RWPE2 (cell line): Measurements from ENCODE around the gene DUSP6.

Experiments used
- ATAC-seq: fragments of 200-7000 bp; cut with Tn5 transposase; 3 replicates; pipeline ENCODE4 v1.9.1; 2021; ENCODE audit warnings: low read depth
- DNase-seq: peaks from one replicate; pipeline ENCODE4 v3.0.0-alpha.2; 2020; ENCODE audit warnings: low spot score
- H3K27ac ChIP-seq: fragments of 450-650 bp; 2 replicates; pipeline ENCODE4 v1.5.1; 2017; ENCODE audit warnings: mild to moderate bottlenecking; ENCODE audit not compliant: poor library complexity, severe bottlenecking
- H3K27me3 ChIP-seq: fragments of 250-450 bp; sonication (Bioruptor Pico); 2 replicates; pipeline ENCODE4 v1.5.1; 2021; ENCODE audit warnings: mild to moderate bottlenecking, moderate library complexity; ENCODE audit not compliant: insufficient read depth, poor library complexity, severe bottlenecking
- H3K36me3 ChIP-seq: fragments of 250-450 bp; sonication (Bioruptor Pico); 2 replicates; pipeline ENCODE4 v1.5.1; 2020; ENCODE audit warnings: low read depth, mild to moderate bottlenecking, moderate library complexity
- H3K4me1 ChIP-seq: fragments of 250-450 bp; sonication (Bioruptor Pico); 2 replicates; pipeline ENCODE4 v1.5.1; 2021; ENCODE audit warnings: mild to moderate bottlenecking, moderate library complexity; ENCODE audit not compliant: insufficient read depth, poor library complexity, severe bottlenecking
- H3K4me3 ChIP-seq: fragments of 250-450 bp; sonication (Bioruptor Pico); 2 replicates; pipeline ENCODE4 v1.5.1; 2021; ENCODE audit warnings: mild to moderate bottlenecking, moderate library complexity; ENCODE audit not compliant: severe bottlenecking
- H3K9me3 ChIP-seq: fragments of 250-450 bp; sonication (Bioruptor Pico); 2 replicates; pipeline ENCODE4 v1.5.1; 2021; ENCODE audit warnings: mild to moderate bottlenecking, moderate library complexity; ENCODE audit not compliant: severe bottlenecking
- TF ChIP-seq, protein P1 (sequence below): fragments of 450-650 bp; IDR thresholded peaks from one replicate; pipeline ENCODE4 v1.5.1; 2017; ENCODE audit warnings: mild to moderate bottlenecking, moderate library complexity; ENCODE audit not compliant: poor library complexity, severe bottlenecking

DUSP6 gene

DNA sequence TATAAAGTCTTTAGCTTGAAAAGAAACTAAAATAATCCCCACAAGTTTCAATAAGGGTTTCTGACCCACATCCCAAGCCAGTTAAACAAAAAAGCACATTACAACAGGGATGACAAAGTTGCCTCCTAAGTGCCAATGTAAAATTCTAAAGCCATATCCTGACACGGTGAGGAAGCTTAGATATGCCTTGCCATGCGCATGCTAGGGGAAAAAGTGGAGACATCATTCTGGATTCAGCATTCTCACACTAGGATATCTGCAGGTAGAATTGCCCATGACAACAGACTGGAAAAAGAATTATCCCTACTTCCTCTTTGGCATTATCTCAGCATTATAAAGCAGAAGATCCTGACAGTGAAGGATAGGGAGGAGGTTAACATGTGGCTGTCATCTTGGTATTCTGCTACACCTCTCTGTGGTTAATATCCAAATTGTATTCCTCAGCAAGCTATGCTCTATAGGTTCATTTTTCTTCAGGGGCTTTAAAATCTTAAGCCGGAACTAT, 4.9 kb downstream of the DUSP6 start:
- H3K4me1 ChIP-seq, result peaks cover 24% of the 10 kb centered on the region
- no peak overlapping the region for H3K4me3 ChIP-seq
- H3K9me3 ChIP-seq, result no peaks in the 10 kb centered on the region
- H3K27ac ChIP-seq, result peak overlapping the region; percentile 99
- H3K36me3 ChIP-seq, result peaks cover 51% of the 10 kb centered on the region
- TF ChIP-seq, protein P1, sequence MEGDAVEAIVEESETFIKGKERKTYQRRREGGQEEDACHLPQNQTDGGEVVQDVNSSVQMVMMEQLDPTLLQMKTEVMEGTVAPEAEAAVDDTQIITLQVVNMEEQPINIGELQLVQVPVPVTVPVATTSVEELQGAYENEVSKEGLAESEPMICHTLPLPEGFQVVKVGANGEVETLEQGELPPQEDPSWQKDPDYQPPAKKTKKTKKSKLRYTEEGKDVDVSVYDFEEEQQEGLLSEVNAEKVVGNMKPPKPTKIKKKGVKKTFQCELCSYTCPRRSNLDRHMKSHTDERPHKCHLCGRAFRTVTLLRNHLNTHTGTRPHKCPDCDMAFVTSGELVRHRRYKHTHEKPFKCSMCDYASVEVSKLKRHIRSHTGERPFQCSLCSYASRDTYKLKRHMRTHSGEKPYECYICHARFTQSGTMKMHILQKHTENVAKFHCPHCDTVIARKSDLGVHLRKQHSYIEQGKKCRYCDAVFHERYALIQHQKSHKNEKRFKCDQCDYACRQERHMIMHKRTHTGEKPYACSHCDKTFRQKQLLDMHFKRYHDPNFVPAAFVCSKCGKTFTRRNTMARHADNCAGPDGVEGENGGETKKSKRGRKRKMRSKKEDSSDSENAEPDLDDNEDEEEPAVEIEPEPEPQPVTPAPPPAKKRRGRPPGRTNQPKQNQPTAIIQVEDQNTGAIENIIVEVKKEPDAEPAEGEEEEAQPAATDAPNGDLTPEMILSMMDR, result no peak
- DNase-seq, result no peak
- no peak for ATAC-seq
- H3K27me3 ChIP-seq, result no peaks in the 10 kb centered on the region

DNA sequence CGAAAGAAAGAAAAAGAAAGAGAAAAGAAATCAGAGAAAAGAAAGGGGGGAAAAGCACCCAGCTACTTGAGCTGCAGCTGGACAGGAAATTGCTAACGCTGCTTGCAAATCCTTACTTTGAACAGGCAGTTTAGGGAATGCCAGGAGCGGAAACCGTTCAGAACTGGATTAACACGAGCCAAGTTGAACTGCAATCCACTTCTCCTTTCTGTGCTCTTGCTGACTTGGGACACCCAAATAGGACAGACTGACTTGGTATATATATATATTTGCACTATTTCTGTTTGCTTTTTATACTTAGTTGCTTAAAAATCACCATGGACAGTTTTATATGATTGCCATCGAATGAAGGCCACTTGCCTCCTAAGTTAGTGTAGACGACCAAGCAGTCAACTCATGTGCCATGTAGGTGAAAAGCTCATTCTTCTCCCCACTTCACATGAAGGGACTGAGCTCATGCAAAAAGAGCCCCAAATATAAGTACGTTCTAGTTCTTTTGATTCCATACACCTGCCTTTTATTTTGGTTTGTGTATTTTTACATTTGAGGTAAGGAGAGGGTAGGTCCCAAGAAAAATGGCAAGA, 5.5 kb downstream of the DUSP6 start:
- no peaks in the 10 kb centered on the region for H3K27me3 ChIP-seq
- no peak for DNase-seq
- peaks cover 24% of the 10 kb centered on the region for H3K4me1 ChIP-seq
- H3K36me3 ChIP-seq, result peaks cover 49% of the 10 kb centered on the region
- no peak overlapping the region for H3K4me3 ChIP-seq
- TF ChIP-seq, protein P1, result no peak
- ATAC-seq, result peak; percentile 51
- H3K27ac ChIP-seq, result peak overlapping the region; percentile 99
- H3K9me3 ChIP-seq, result no peaks in the 10 kb centered on the region

DNA sequence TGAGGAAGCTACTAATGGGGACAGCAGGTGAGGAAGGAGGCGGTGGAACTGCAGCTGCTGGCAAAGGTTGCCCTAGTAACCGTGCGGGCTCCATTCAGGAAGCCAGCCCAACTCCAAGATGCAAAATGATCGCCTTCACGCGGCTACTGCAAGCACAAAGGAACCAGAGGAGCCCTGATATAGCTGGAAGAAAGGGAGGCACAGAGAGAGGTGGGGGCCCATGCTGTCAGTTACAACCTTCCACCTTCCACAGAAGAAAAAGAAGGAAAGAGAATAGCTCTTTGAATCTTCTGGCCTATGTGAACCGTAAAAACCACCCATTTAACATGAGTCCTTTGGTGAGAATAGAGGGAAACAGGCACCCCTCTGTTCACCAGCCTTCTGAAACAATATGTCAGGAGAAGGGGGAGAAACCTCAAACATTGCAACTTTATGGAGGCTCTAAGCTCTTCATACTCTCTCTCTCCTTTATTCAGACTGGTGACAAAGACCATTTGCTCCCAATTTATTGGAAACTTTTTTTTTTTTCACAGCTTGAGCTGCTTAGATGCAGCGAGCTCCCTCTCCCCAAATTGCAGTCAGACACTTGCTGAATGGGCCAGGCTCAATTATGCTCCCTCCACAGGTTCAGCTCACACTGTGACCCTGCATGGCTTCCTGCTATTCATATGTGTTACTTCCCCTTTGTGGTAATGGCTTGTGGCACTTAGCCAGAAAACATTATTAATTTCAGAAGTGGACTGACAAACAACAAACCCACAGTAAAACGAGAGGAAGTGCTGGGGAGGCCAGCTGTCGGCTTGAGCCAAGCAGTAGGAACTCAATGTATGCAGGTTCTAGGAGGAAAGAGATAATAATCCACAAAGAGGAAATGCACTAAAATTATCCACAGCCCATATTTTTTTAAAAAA, 6.2 kb downstream of the DUSP6 start:
- DNase-seq (no peak), ATAC-seq (peak; percentile 43)
- Histone ChIP-seq H3K4me1 (peaks cover 24% of the 10 kb centered on the region), H3K4me3 (no peak overlapping the region), H3K27ac (peak overlapping the region; percentile 99), H3K9me3 (no peaks in the 10 kb centered on the region), H3K36me3 (peaks cover 41% of the 10 kb centered on the region), H3K27me3 (no peaks in the 10 kb centered on the region)
- TF ChIP-seq, protein P1, result no peak

DNA sequence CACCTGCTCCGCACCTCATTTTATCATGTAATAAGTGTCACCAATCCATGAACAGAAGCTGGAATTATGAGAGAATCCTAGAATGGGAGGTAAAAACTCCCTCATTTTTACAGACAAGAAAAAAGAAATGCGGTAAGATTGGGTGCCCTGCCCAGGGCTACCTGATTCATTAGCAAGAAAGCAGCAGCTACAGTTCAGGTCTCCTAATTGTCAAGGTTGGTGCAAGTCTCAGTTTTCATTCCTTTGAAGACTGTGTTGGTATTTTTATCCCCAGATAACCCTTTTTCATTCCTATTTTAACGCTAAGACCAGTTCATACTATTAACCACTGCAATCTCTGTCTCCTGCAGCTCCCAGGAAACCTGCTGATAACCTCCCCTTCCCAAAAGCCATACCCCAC, 6.9 kb downstream of the DUSP6 start:
- no peaks in the 10 kb centered on the region for H3K9me3 ChIP-seq
- ATAC-seq (no peak), DNase-seq (no peak)
- H3K36me3 ChIP-seq, result peaks cover 34% of the 10 kb centered on the region
- peak overlapping the region; percentile 99 for H3K27ac ChIP-seq
- H3K27me3 ChIP-seq, result no peaks in the 10 kb centered on the region
- no peak overlapping the region for H3K4me3 ChIP-seq
- H3K4me1 ChIP-seq, result peaks cover 24% of the 10 kb centered on the region
- TF ChIP-seq, protein P1, result no peak
